ENCODE measurements around the gene CFAP97.

DNA sequence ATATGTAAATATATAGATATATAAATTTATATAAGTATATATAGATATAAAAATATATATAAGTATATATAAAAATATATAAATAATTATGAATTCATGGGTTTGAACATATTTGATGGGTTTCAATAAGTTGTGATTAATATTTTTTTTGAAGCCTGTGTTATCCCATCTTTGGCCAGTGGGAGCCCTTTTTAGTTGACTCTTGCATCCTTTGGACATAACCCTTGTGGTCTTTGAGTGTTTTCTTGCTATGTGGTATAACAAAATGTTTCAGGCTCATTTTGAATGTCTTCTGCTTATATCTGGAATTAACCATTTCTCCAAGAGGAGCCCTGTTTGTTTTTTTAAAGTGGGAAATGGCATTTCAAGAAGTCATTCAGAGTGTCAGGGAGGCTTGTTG is 20.8 kb upstream of the CFAP97 start:
- TF ChIP-seq CTCF (conservative IDR thresholded peaks at IDR 0.05; ENCODE audit: low read depth, low read length), result no peak
- TF ChIP-seq EZH2 (IDR thresholded peaks at IDR 0.05; ENCODE audit: low read length, unreplicated experiment), result no peak
- no peak for TF ChIP-seq EZH2phosphoT487 (IDR thresholded peaks at IDR 0.05; ENCODE audit: borderline replicate concordance, low read length)

Data from PC-3 (cell line).